Smooth muscle cell (in vitro differentiated cells): ENCODE data around the gene RXRA. TPM values are rescaled to one million over a fixed set of nuclear protein-coding genes. Genes with fewer than 3 reads are reported as not detected.

Experiments
- DNase-seq: peaks from one replicate; lab custom pipeline; 2025; ENCODE audit not compliant: unreplicated experiment; lab: John Stamatoyannopoulos, UW
- H2AFZ ChIP-seq: fragments of 200-600 bp; sonication (generic); 2 replicates; pipeline ENCODE4 v1.6.0; 2016; ENCODE audit warnings: antibody characterized with exemption, low read depth, mild to moderate bottlenecking
- H3F3A ChIP-seq: fragments of 200-600 bp; sonication (generic); 2 replicates; pipeline ENCODE4 v1.6.0; 2017; ENCODE audit warnings: antibody characterized with exemption, low read depth
- H3K27ac ChIP-seq: fragments of 200-600 bp; sonication (generic); 2 replicates; pipeline ENCODE4 v1.5.1; 2016; ENCODE audit warnings: low read depth, mild to moderate bottlenecking
- H3K27me3 ChIP-seq: fragments of 200-600 bp; sonication (generic); 2 replicates; pipeline ENCODE4 v1.6.1; 2016; ENCODE audit warnings: low read depth, mild to moderate bottlenecking
- H3K36me3 ChIP-seq: fragments of 200-600 bp; sonication (generic); 2 replicates; pipeline ENCODE4 v1.5.1; 2016; ENCODE audit warnings: low read depth
- H3K4me1 ChIP-seq: fragments of 200-600 bp; sonication (generic); 2 replicates; pipeline ENCODE4 v1.5.1; 2016; ENCODE audit warnings: low read depth
- H3K4me2 ChIP-seq: fragments of 200-600 bp; sonication (generic); 2 replicates; pipeline ENCODE4 v1.6.0; 2016; ENCODE audit warnings: mild to moderate bottlenecking
- H3K4me3 ChIP-seq: fragments of 200-600 bp; sonication (generic); 2 replicates; pipeline ENCODE4 v1.5.1; 2016; ENCODE audit warnings: mild to moderate bottlenecking
- H3K79me2 ChIP-seq: fragments of 200-600 bp; sonication (generic); 2 replicates; pipeline ENCODE4 v1.6.0; 2016; ENCODE audit warnings: low read depth, mild to moderate bottlenecking
- H3K9ac ChIP-seq: fragments of 200-600 bp; sonication (generic); 2 replicates; pipeline ENCODE4 v1.6.0; 2016; ENCODE audit warnings: low read depth
- H3K9me3 ChIP-seq: fragments of 200-600 bp; sonication (generic); replicated peaks from 2 replicates; pipeline ENCODE4 v1.5.1; 2016; ENCODE audit warnings: low read depth
- H4K20me1 ChIP-seq: fragments of 200-600 bp; sonication (generic); 2 replicates; pipeline ENCODE4 v1.6.0; 2016; ENCODE audit warnings: low read depth
- CTCF ChIP-seq: fragments of 200-600 bp; sonication (generic); IDR thresholded peaks from 2 replicates; pipeline ENCODE4 v1.5.1; 2017; ENCODE audit warnings: borderline replicate concordance, mild to moderate bottlenecking, antibody characterized with exemption; ENCODE audit not compliant: insufficient read depth, poor library complexity, severe bottlenecking
- WGBS: methylation state at CpG from one replicate; pipeline ENCODE4 v1.1.7; 2016; ENCODE audit warnings: low lambda C conversion rate; 5-methylcytosine and 5-hydroxymethylcytosine counted together
- polyA plus RNA-seq: library from polyadenylated mRNA; unstranded; fragments of >200 nt; fragmentation: Nextera tagmentation; extraction: Ambion mirVana; gene quantifications from 2 replicates; pipeline ENCODE4 v1.2.1, GENCODE V29; 2016
- total RNA-seq: library from RNA; depleted of rRNA; stranded (reverse); fragments of >200 nt; gene quantifications from 2 replicates; pipeline ENCODE4 v1.2.3, GENCODE V29; 2014

The RXRA gene
- total and polyA plus RNA-seq, 2 experiments from 2014 or later, result 8.9 to 23.1 TPM

GRCh38 chr9:134477342-134477925 lies 151.2 kb downstream of the RXRA start:
- H3K9me3 ChIP-seq, result no peaks in the 10 kb centered on the region
- H3K9ac ChIP-seq, result no peak overlapping the region
- no peak overlapping the region for H2AFZ ChIP-seq
- H3K27ac ChIP-seq, result no peak overlapping the region
- no peaks in the 10 kb centered on the region for H4K20me1 ChIP-seq
- no peaks in the 10 kb centered on the region for H3K4me1 ChIP-seq
- no peaks in the 10 kb centered on the region for H3F3A ChIP-seq
- H3K36me3 ChIP-seq, result no peaks in the 10 kb centered on the region
- no peak overlapping the region for H3K4me2 ChIP-seq
- no peaks in the 10 kb centered on the region for H3K79me2 ChIP-seq
- DNase-seq, result no peak
- 93% methylated on average over 15 of the region's 15 CpGs for WGBS
- TF ChIP-seq CTCF, result no peak
- H3K4me3 ChIP-seq, result no peak overlapping the region
- H3K27me3 ChIP-seq, result no peaks in the 10 kb centered on the region

DNA sequence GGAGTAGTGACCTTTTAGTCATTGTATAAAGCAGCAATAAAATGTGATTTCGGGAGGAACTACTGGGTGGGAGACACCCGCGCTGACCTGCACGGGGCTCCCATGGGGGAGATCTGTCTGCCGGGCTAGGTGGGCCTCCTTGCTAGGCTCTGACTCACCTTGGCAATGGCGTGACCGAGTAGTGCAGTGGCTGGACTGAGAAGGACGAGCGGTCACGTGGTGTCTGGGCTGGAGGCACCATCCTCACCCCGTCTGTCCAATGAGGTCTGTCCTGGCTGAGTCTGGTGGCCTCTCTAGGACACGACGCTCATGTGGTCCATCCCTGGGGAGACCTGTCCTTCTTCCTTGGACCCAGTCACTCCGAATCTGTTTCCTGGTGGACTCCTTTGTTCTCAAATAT lies 151.7 kb downstream of the RXRA start:
- H4K20me1 ChIP-seq, result no peaks in the 10 kb centered on the region
- no peak overlapping the region for H2AFZ ChIP-seq
- no peak for TF ChIP-seq CTCF
- DNase-seq, result no peak
- H3K36me3 ChIP-seq, result no peaks in the 10 kb centered on the region
- 91% methylated on average over 14 of the region's 14 CpGs for WGBS
- H3K79me2 ChIP-seq, result no peaks in the 10 kb centered on the region
- H3K4me1 ChIP-seq, result no peaks in the 10 kb centered on the region
- no peak overlapping the region for H3K9ac ChIP-seq
- H3K4me3 ChIP-seq, result no peak overlapping the region
- H3K9me3 ChIP-seq, result no peaks in the 10 kb centered on the region
- H3K27me3 ChIP-seq, result no peaks in the 10 kb centered on the region
- H3K4me2 ChIP-seq, result no peak overlapping the region
- no peaks in the 10 kb centered on the region for H3F3A ChIP-seq
- H3K27ac ChIP-seq, result no peak overlapping the region

- Histone ChIP-seq H3K79me2 (no peaks in the 10 kb centered on the region), H3K9ac (no peak overlapping the region), H3K27me3 (no peaks in the 10 kb centered on the region), H3K27ac (no peak overlapping the region), H3K4me1 (no peaks in the 10 kb centered on the region), H2AFZ (no peak overlapping the region), H3F3A (no peaks in the 10 kb centered on the region), H3K36me3 (no peaks in the 10 kb centered on the region), H3K9me3 (no peaks in the 10 kb centered on the region), H4K20me1 (no peaks in the 10 kb centered on the region), H3K4me3 (no peak overlapping the region), H3K4me2 (no peak overlapping the region)
- TF ChIP-seq CTCF, result no peak
- 99% methylated on average over 7 of the region's 7 CpGs for WGBS
- no peak for DNase-seq
Observed at GRCh38 chr9:134481762-134482161, 155.5 kb downstream of the RXRA start.

DNA sequence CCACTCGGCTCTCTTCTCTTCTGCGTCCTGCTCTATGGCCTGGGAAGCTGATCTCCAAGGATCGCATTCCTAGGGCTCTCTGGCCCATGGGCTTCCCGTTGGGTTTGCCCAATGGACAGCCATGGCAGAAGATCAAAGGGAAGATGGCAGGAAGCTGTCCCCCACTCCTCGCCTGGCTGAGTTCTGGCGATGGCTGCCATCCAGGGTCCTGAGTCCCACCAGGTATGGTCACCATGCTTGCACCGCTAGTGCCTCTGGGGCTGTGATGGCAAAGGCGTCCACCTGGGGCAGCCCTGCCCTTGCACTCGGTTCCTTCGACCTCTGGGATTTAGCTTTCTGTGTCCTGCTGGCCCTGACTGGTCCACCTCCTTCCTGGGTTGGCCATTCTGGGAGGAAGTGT lies 156.0 kb downstream of the RXRA start:
- no peaks in the 10 kb centered on the region for H3K27me3 ChIP-seq
- H3K4me3 ChIP-seq, result no peak overlapping the region
- H3K27ac ChIP-seq, result no peak overlapping the region
- WGBS, result 94% methylated on average over 10 of the region's 10 CpGs
- H2AFZ ChIP-seq, result no peak overlapping the region
- no peak for TF ChIP-seq CTCF
- no peak for DNase-seq
- H3K9me3 ChIP-seq, result no peaks in the 10 kb centered on the region
- no peaks in the 10 kb centered on the region for H3K79me2 ChIP-seq
- no peak overlapping the region for H3K4me2 ChIP-seq
- H3K4me1 ChIP-seq, result no peaks in the 10 kb centered on the region
- no peaks in the 10 kb centered on the region for H4K20me1 ChIP-seq
- no peaks in the 10 kb centered on the region for H3K36me3 ChIP-seq
- H3K9ac ChIP-seq, result no peak overlapping the region
- H3F3A ChIP-seq, result no peaks in the 10 kb centered on the region
